Mesodermal cell (in vitro differentiated cells): ENCODE measurements around the gene SPATA9.
A peak's percentile ranks its signal among the peaks of the same experiment; 100 is the strongest.

Experiments used
- H3K27ac ChIP-seq: 2 replicates; pipeline ENCODE4 v1.7.0; 2013; ENCODE audit warnings: mild to moderate bottlenecking, low read depth, low read length, moderate library complexity; ENCODE audit not compliant: severe bottlenecking
- H3K36me3 ChIP-seq: 2 replicates; pipeline ENCODE4 v1.7.1; 2013; ENCODE audit warnings: mild to moderate bottlenecking, low read length, moderate library complexity; ENCODE audit not compliant: control insufficient read depth, insufficient read depth
- H3K4me1 ChIP-seq: one replicate; pipeline ENCODE4 v1.7.1; 2013; ENCODE audit warnings: mild to moderate bottlenecking, low read length; ENCODE audit not compliant: insufficient read depth, control insufficient read depth, poor library complexity, severe bottlenecking
- H3K4me3 ChIP-seq: 2 replicates; pipeline ENCODE4 v1.7.0; 2013; ENCODE audit warnings: low read length, control low read depth, mild to moderate bottlenecking; ENCODE audit not compliant: insufficient read depth, poor library complexity, severe bottlenecking; ENCODE audit errors: extremely low read depth
- H3K9me3 ChIP-seq: 2 replicates; pipeline ENCODE4 v1.7.1; 2013; ENCODE audit warnings: mild to moderate bottlenecking, low read length, moderate library complexity; ENCODE audit not compliant: control insufficient read depth
- WGBS, 2 experiments: methylation state at CpG; one replicate each; pipeline ENCODE4 v1.1.5; 2013; ENCODE audit warnings: missing lambda C conversion rate in 2 of 2; ENCODE audit not compliant: insufficient coverage in 2 of 2; 5-methylcytosine and 5-hydroxymethylcytosine counted together

The SPATA9 gene

GRCh38 chr5:95671826-95672225 lies 11.0 kb downstream of the SPATA9 start:
- no CpG with 5 or more reads among the region's 1 CpG for WGBS, 2 experiments
- H3K9me3 ChIP-seq = no peaks in the 10 kb centered on the region
- H3K27ac ChIP-seq = no peak overlapping the region
- no peaks in the 10 kb centered on the region for H3K36me3 ChIP-seq
- H3K4me3 ChIP-seq = no peak overlapping the region
- no peaks in the 10 kb centered on the region for H3K4me1 ChIP-seq

GRCh38 chr5:95670568-95670967 lies 12.2 kb downstream of the SPATA9 start:
- H3K9me3 ChIP-seq = no peaks in the 10 kb centered on the region
- 89 to 94% methylated on average over 3 of the region's 3 CpGs for WGBS, 2 experiments
- H3K36me3 ChIP-seq = no peaks in the 10 kb centered on the region
- no peak overlapping the region for H3K27ac ChIP-seq
- no peak overlapping the region for H3K4me3 ChIP-seq
- no peaks in the 10 kb centered on the region for H3K4me1 ChIP-seq

- Histone ChIP-seq H3K4me1 (no peaks in the 10 kb centered on the region), H3K27ac (no peak overlapping the region), H3K36me3 (no peaks in the 10 kb centered on the region), H3K9me3 (no peaks in the 10 kb centered on the region), H3K4me3 (no peak overlapping the region)
- 94 to 98% methylated on average over 4 of the region's 5 CpGs for WGBS, 2 experiments
These were observed 12.8 kb downstream of the SPATA9 start for GRCh38 chr5:95669985-95670384.

DNA sequence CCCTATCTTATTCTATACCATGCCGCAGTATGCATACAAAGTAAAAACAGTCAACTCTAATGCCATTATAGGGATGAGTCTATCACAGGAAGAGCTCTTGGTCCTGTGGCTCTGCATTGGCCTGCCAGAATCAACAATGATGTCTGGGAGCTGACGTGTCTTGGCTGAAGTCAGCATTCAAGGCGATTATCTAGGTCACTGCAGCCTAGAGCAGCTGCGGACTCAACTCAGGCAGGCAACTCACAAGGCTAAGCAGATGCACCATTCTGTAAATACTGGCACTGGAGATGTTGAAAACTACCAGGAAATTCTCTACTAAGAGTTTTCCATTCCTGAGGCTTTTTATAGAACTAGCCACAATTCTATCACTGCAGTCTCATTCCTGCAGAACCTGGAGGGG lies 13.3 kb downstream of the SPATA9 start:
- H3K4me3 ChIP-seq = no peak overlapping the region
- no peaks in the 10 kb centered on the region for H3K4me1 ChIP-seq
- H3K9me3 ChIP-seq = no peaks in the 10 kb centered on the region
- peak overlapping the region; percentile 32 for H3K27ac ChIP-seq
- no peaks in the 10 kb centered on the region for H3K36me3 ChIP-seq
- 72 to 80% methylated on average over 3 to 4 of the region's 4 CpGs for WGBS, 2 experiments

DNA sequence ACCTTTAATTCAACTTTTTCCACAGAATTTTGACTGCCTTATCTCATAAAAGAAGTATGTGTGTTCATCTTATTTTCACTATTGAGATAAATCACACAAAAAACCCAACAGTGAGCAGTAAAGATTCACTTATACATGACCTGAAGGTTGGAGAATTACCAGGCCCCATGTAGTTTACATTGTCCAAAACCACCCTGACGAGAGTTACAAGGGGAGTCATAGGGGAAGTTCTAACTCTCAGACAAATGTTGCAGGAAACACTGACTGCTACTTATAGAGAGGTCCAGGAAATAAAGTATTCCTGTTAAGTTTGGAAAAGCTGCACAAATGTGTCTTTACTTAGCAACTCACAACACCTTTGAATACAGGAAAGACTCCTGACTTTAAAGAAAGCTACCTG lies 14.1 kb downstream of the SPATA9 start:
- Histone ChIP-seq H3K36me3 (no peaks in the 10 kb centered on the region), H3K9me3 (no peaks in the 10 kb centered on the region), H3K27ac (peak overlapping the region; percentile 71), H3K4me1 (no peaks in the 10 kb centered on the region), H3K4me3 (no peak overlapping the region)
- WGBS, 2 experiments = no CpG with 5 or more reads among the region's 1 CpG

- no peaks in the 10 kb centered on the region for H3K4me1 ChIP-seq
- no peak overlapping the region for H3K4me3 ChIP-seq
- no peaks in the 10 kb centered on the region for H3K36me3 ChIP-seq
- H3K27ac ChIP-seq = no peak overlapping the region
- no peaks in the 10 kb centered on the region for H3K9me3 ChIP-seq
These were observed 14.6 kb downstream of the SPATA9 start for GRCh38 chr5:95668216-95668615.

GRCh38 chr5:95667678-95668077 lies 15.1 kb downstream of the SPATA9 start:
- Histone ChIP-seq H3K36me3 (no peaks in the 10 kb centered on the region), H3K4me3 (no peak overlapping the region), H3K27ac (no peak overlapping the region), H3K4me1 (no peaks in the 10 kb centered on the region), H3K9me3 (no peaks in the 10 kb centered on the region)

DNA sequence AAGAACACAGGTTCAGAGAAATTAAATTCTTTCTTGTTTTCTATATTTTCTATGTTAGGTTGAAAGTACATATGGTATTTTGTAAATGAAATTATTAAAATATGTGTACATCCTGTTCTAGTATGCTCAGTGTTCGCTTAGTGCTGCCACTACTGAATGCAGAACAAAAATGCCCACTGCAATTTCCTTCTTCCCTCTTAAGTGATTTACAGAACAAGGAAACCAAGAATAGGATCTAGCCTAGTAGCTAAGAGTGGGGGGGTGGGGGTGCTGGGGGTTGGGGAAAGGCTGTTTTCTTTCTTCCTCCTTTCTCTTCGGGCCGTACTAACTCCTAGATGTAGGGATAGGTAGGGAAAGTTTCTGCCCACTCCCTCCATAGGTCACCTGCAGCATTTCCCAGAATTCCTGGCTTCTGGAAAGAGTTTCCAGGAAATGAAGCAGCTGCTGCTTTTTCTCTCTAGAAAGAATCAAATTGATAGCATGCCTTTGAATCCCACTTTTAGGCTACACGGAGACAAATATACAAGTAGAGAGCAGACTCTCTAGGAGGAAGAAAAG lies 15.7 kb downstream of the SPATA9 start:
- Histone ChIP-seq H3K4me3 (no peak overlapping the region), H3K9me3 (no peaks in the 10 kb centered on the region), H3K27ac (no peak overlapping the region), H3K36me3 (no peaks in the 10 kb centered on the region), H3K4me1 (no peaks in the 10 kb centered on the region)
- WGBS, 2 experiments = 100% methylated on average over 1 of the region's 4 CpGs; no CpG with 5 or more reads in 1 of the 2 experiments

GRCh38 chr5:95664204-95664786 lies 18.5 kb downstream of the SPATA9 start:
- H3K36me3 ChIP-seq = no peaks in the 10 kb centered on the region
- no peaks in the 10 kb centered on the region for H3K9me3 ChIP-seq
- no peaks in the 10 kb centered on the region for H3K4me1 ChIP-seq
- no peak overlapping the region for H3K4me3 ChIP-seq
- no peak overlapping the region for H3K27ac ChIP-seq
- WGBS, 2 experiments = 46 to 60% methylated on average over 1 to 3 of the region's 3 CpGs

GRCh38 chr5:95662946-95663345 lies 19.8 kb downstream of the SPATA9 start:
- Histone ChIP-seq H3K4me3 (no peak overlapping the region), H3K4me1 (no peaks in the 10 kb centered on the region), H3K27ac (no peak overlapping the region), H3K9me3 (no peaks in the 10 kb centered on the region), H3K36me3 (no peaks in the 10 kb centered on the region)

DNA sequence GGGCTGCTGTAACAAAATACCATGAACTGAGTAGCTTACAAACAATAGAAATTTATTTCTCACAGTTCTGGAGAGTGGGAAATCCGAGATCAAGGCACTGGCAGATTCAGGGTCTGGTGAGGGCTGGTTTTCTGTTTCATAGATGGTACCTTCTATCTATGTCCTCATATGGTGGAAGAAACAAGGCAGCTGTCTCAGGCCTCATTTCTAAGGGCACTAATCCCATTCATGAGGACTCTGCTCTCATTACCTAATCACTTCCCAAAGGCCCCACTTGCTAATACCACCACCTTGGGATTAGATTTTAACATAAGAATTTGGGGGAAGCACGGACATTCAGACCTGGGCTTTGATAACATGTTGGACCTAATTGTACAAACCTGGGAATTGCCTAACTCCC lies 22.7 kb downstream of the SPATA9 start:
- no peaks in the 10 kb centered on the region for H3K9me3 ChIP-seq
- H3K27ac ChIP-seq = no peak overlapping the region
- no CpG with 5 or more reads among the region's 2 CpGs for WGBS, 2 experiments
- H3K4me3 ChIP-seq = no peak overlapping the region
- no peaks in the 10 kb centered on the region for H3K36me3 ChIP-seq
- H3K4me1 ChIP-seq = peaks cover 4% of the 10 kb centered on the region
